Endothelial cell (in vitro differentiated cells): Measurements from ENCODE around the gene GRM2. TPM values are rescaled to one million over a fixed set of nuclear protein-coding genes. Genes with fewer than 3 reads are reported as not detected.
A peak's percentile ranks its signal among the peaks of the same experiment; 100 is the strongest.

Source experiments
- DNase-seq: peaks from one replicate; pipeline ENCODE4 v3.0.0; 2021; ENCODE audit warnings: low spot score
- H3K27ac Mint-ChIP-seq: one replicate; pipeline ENCODE4 v1.8.0; 2021; ENCODE audit warnings: mixed read lengths, inconsistent platforms; ENCODE audit not compliant: unreplicated experiment
- H3K27me3 Mint-ChIP-seq: one replicate; pipeline ENCODE4 v1.8.0; 2021; ENCODE audit warnings: mild to moderate bottlenecking, moderate library complexity, mixed read lengths, inconsistent platforms; ENCODE audit not compliant: unreplicated experiment
- H3K36me3 Mint-ChIP-seq: one replicate; pipeline ENCODE4 v1.8.0; 2021; ENCODE audit warnings: mild to moderate bottlenecking, low read depth, mixed read lengths, inconsistent platforms; ENCODE audit not compliant: unreplicated experiment
- H3K4me1 Mint-ChIP-seq: one replicate; pipeline ENCODE4 v1.8.0; 2021; ENCODE audit warnings: mild to moderate bottlenecking, mixed read lengths, inconsistent platforms; ENCODE audit not compliant: unreplicated experiment
- H3K4me3 Mint-ChIP-seq: one replicate; pipeline ENCODE4 v1.8.0; 2021; ENCODE audit warnings: mild to moderate bottlenecking, mixed read lengths, inconsistent platforms; ENCODE audit not compliant: unreplicated experiment
- H3K9me3 Mint-ChIP-seq: one replicate; pipeline ENCODE4 v1.8.0; 2021; ENCODE audit warnings: mixed read lengths, inconsistent platforms; ENCODE audit not compliant: unreplicated experiment
- CTCF ChIP-seq: fragments of 200-600 bp; sonication (generic); IDR thresholded peaks from one replicate; pipeline ENCODE4 v1.5.0; 2021; ENCODE audit warnings: antibody characterized with exemption; ENCODE audit not compliant: unreplicated experiment
- total RNA-seq: library from RNA; stranded (reverse); fragmentation: NEBNext Ultra II Directional; extraction: Animal tissue kit (Norgen Biotek cat#: 25700); gene quantifications from one replicate; pipeline ENCODE4 v1.2.1, GENCODE V29; 2021; ENCODE audit not compliant: unreplicated experiment

GRM2 gene
- total RNA-seq, 1 donor from 2014 or later = 0.97 TPM

DNA sequence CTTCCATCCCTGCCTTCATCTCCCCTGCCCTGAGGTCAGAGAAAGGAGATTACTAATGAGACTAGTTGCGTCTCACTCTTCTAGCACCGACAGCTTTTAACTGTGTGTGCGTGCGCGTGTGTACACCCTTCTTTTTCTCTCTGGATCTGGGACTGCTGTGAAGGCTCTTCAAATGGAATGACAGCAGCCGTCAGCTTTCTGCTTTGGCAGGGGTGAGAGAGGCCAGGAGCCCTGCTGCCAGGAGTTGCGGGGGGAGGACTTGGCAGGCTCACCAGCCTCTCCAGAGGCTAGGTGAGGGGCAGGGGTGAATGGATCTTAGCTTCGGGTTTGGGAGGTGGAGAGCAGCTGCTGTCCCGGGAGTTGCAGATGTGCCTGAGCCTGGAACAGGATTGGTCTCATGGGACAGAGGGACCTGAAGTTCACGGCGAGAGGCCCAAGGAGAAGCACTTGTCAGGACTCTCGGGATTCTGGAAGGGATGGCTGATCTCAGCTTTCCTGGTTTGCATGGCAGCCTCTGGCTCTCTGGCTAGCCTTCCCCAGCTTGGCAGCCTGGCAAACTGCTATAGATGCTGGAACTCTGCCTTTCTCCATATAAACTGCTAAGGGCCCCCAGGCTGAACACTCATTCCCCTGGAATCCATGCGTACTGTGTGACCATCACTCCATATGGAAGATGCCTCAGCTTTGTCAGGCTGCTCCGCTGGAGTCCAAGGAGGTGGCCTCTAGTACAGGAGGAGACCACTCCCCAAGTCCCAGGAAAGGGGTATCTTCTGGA, 19.2 kb upstream of the GRM2 start:
- Mint-ChIP-seq H3K36me3 (peaks cover 23% of the 10 kb centered on the region), H3K4me1 (peaks cover 28% of the 10 kb centered on the region), H3K27ac (no peak overlapping the region), H3K4me3 (no peak overlapping the region), H3K9me3 (no peaks in the 10 kb centered on the region), H3K27me3 (peaks cover 14% of the 10 kb centered on the region)
- no peak for TF ChIP-seq CTCF
- no peak for DNase-seq

GRCh38 chr3:51688206-51688600, 18.7 kb upstream of the GRM2 start:
- no peak overlapping the region for H3K27ac Mint-ChIP-seq

GRCh38 chr3:51691021-51691420, 15.8 kb upstream of the GRM2 start:
- Mint-ChIP-seq H3K4me1 (peaks cover 15% of the 10 kb centered on the region), H3K36me3 (peaks cover 18% of the 10 kb centered on the region), H3K9me3 (no peaks in the 10 kb centered on the region), H3K4me3 (no peak overlapping the region), H3K27ac (no peak overlapping the region), H3K27me3 (peaks cover 8% of the 10 kb centered on the region)
- TF ChIP-seq CTCF = no peak
- DNase-seq = no peak

More at GRCh38 chr3:51688206-51688600, 18.7 kb upstream of the GRM2 start:
- H3K9me3 Mint-ChIP-seq = no peaks in the 10 kb centered on the region
- no peak for TF ChIP-seq CTCF
- H3K27me3 Mint-ChIP-seq = peaks cover 11% of the 10 kb centered on the region
- H3K4me3 Mint-ChIP-seq = peak overlapping the region; percentile 49
- no peak for DNase-seq
- H3K4me1 Mint-ChIP-seq = peaks cover 28% of the 10 kb centered on the region
- peaks cover 23% of the 10 kb centered on the region for H3K36me3 Mint-ChIP-seq

DNA sequence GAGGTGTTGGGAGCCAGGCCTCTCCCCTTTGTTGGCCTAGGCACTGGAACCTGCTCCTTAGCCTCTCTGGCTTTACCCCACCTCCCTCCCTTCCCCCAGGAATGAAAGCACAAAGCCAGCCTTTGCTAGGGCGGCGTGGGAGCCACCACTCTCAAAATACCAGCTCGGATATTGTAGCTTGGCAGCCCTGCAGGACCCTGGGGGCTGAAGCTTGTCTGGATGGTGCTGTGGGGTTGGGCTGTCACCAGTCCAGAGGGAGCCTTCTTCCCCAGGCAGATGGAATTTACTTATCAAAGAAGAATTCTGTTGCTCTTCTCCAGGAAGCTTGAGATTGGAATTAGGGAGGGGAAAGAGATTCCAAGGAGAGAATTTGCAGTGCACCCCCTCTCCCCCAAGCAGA, 14.9 kb upstream of the GRM2 start:
- Mint-ChIP-seq H3K4me1 (peaks cover 6% of the 10 kb centered on the region), H3K36me3 (peaks cover 14% of the 10 kb centered on the region), H3K9me3 (no peaks in the 10 kb centered on the region), H3K27me3 (peaks cover 8% of the 10 kb centered on the region), H3K4me3 (no peak overlapping the region), H3K27ac (no peak overlapping the region)
- DNase-seq = no peak
- TF ChIP-seq CTCF = no peak

DNA sequence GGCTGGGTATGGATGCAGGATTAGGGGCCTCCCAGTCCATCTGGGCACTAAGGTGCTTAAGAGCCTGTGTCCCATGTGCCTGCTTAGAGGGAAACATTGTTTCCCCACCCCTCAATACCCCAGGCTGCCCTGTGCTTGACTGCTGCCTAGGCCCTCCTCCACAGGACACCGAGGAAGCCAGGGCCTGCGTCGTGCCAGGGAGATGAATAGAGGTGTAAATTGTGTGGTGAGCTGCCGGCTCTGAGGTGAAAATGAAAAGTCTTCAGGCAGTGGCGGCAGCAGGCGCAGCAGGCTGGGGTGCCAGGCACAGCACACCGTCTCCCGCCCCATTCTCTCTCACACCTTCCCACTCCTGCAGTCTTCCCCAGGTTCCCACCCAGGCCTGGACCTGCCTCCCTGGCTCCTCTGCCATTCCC, 13.9 kb upstream of the GRM2 start:
- peaks cover 8% of the 10 kb centered on the region for H3K27me3 Mint-ChIP-seq
- DNase-seq = no peak
- H3K4me1 Mint-ChIP-seq = peaks cover 3% of the 10 kb centered on the region
- TF ChIP-seq CTCF = no peak
- H3K4me3 Mint-ChIP-seq = no peak overlapping the region
- H3K27ac Mint-ChIP-seq = no peak overlapping the region
- no peaks in the 10 kb centered on the region for H3K9me3 Mint-ChIP-seq
- peaks cover 16% of the 10 kb centered on the region for H3K36me3 Mint-ChIP-seq
